Endothelial cell of umbilical vein (primary cell): Measurements from ENCODE around the gene WDHD1. TPM values are rescaled to one million over a fixed set of nuclear protein-coding genes. Genes with fewer than 3 reads are reported as not detected.

Source experiments
- BruUV-seq: library from RNA; stranded (reverse); fragments of 400-500 nt; replicated peaks from 2 replicates; lab custom pipeline; 2021; lab: Mats Ljungman, UMichigan
- CTCF ChIA-PET: fragments of 300-600, 350-600 bp; sonication (Branson Sonifier 250); formaldehyde crosslinking; loops from one replicate; lab custom pipeline; 2021; ENCODE audit warnings: antibody characterized with exemption, inconsistent platforms; lab: Charles Lee
- POLR2A ChIA-PET: fragments of 300-600, 350-600 bp; sonication (Branson Sonifier 250); formaldehyde crosslinking; loops from one replicate; lab custom pipeline; 2021; ENCODE audit warnings: antibody characterized with exemption, inconsistent platforms; lab: Charles Lee
- DNase-seq: peaks from one replicate; pipeline ENCODE4 v3.0.0-alpha.2; 2011; ENCODE audit warnings: low read depth, low spot score
- FAIRE-seq: peaks from 2 replicates; lab custom pipeline; 2011; peaks lifted over from hg19 to GRCh38; lab: Jason Lieb, UNC
- H2AFZ ChIP-seq: 2 replicates; pipeline ENCODE4 v1.6.0; 2012; ENCODE audit warnings: low read depth, low read length, control low read depth, inconsistent platforms
- H3K27ac ChIP-seq: 2 replicates; pipeline ENCODE4 v1.5.1; 2011; ENCODE audit warnings: low read depth, mild to moderate bottlenecking, control low read depth, low read length, moderate library complexity; ENCODE audit not compliant: insufficient read depth
- H3K27me3 ChIP-seq, 2 experiments: 2 replicates each; pipeline versions ENCODE4 v1.6.0 to v1.6.1; 2011; ENCODE audit warnings: low read length in 2 of 2, mixed read lengths in 1 of 2; ENCODE audit not compliant: control insufficient read depth in 2 of 2, insufficient read depth in 2 of 2
- H3K36me3 ChIP-seq, 2 experiments: 2 replicates in 1 of 2; 3 replicates in 1 of 2; pipeline ENCODE4 v1.5.1; 2011; ENCODE audit warnings: low read length in 2 of 2, mild to moderate bottlenecking in 1 of 2, moderate library complexity in 1 of 2; ENCODE audit not compliant: control insufficient read depth in 2 of 2, insufficient read depth in 2 of 2; ENCODE audit errors: extremely low read depth in 1 of 2
- H3K4me1 ChIP-seq: 3 replicates; pipeline ENCODE4 v1.5.1; 2011; ENCODE audit warnings: mild to moderate bottlenecking, low read length; ENCODE audit not compliant: control insufficient read depth, insufficient read depth; ENCODE audit errors: extremely low read depth
- H3K4me2 ChIP-seq: 2 replicates; pipeline ENCODE4 v1.6.1; 2011; ENCODE audit warnings: low read length, control low read depth, mixed read lengths; ENCODE audit not compliant: insufficient read depth
- H3K4me3 ChIP-seq, 3 experiments: fragments of 200-600 bp in 1 of 3; sonication (generic), shearing (Covaris generic) in 1 of 3; replicated peaks in 1 of 3; 2 replicates each; pipeline ENCODE4 v1.5.1; 2011 to 2016; ENCODE audit warnings: control low read depth in 3 of 3, low read length in 3 of 3, mild to moderate bottlenecking in 2 of 3, inconsistent platforms in 1 of 3, low read depth in 1 of 3, moderate library complexity in 1 of 3; ENCODE audit not compliant: insufficient read depth in 1 of 3
- H3K79me2 ChIP-seq: 2 replicates; pipeline ENCODE4 v1.6.0; 2012; ENCODE audit warnings: low read length, inconsistent platforms; ENCODE audit not compliant: control insufficient read depth, insufficient read depth
- H3K9ac ChIP-seq: replicated peaks from 2 replicates; pipeline ENCODE3; 2011; ENCODE audit warnings: low read length, control low read depth; ENCODE audit not compliant: insufficient read depth; ENCODE audit errors: extremely low read depth
- H3K9me1 ChIP-seq: replicated peaks from 3 replicates; pipeline ENCODE4 v1.6.0; 2011; ENCODE audit warnings: mild to moderate bottlenecking, low read length; ENCODE audit not compliant: control insufficient read depth, insufficient read depth; ENCODE audit errors: extremely low read depth
- H3K9me3 ChIP-seq: replicated peaks from 2 replicates; pipeline ENCODE4 v1.5.1; 2012; ENCODE audit warnings: low read length, inconsistent platforms; ENCODE audit not compliant: control insufficient read depth, insufficient read depth
- H4K20me1 ChIP-seq: replicated peaks from 2 replicates; pipeline ENCODE3; 2011; ENCODE audit warnings: mild to moderate bottlenecking, low read length; ENCODE audit not compliant: control insufficient read depth, insufficient read depth; ENCODE audit errors: extremely low read depth
- CTCF ChIP-seq, 2 donors: IDR thresholded peaks; 1 replicate in 1 of 2; 2 replicates in 1 of 2; pipeline ENCODE4 v1.5.1; 2011; ENCODE audit warnings: low read length in 2 of 2, mild to moderate bottlenecking in 2 of 2, moderate library complexity in 2 of 2, control low read depth in 1 of 2, inconsistent platforms in 1 of 2, low read depth in 1 of 2; ENCODE audit not compliant: insufficient read depth in 1 of 2; ENCODE audit errors: extremely low read depth in 1 of 2
- EZH2 ChIP-seq: IDR thresholded peaks from 2 replicates; pipeline ENCODE4 v1.6.1; 2012; ENCODE audit warnings: borderline replicate concordance, low read depth, mild to moderate bottlenecking, moderate library complexity, low read length, inconsistent platforms; ENCODE audit not compliant: severe bottlenecking
- FOS ChIP-seq: IDR thresholded peaks from 2 replicates; pipeline ENCODE4 v1.6.1; 2011; ENCODE audit warnings: mild to moderate bottlenecking, low read length, moderate library complexity, borderline replicate concordance; ENCODE audit not compliant: insufficient read depth
- GATA2 ChIP-seq: IDR thresholded peaks from 2 replicates; pipeline ENCODE4 v1.7.0; 2011; ENCODE audit warnings: low read depth, mild to moderate bottlenecking, moderate library complexity, mixed read lengths, low read length; ENCODE audit not compliant: insufficient read length, insufficient read depth
- JUN ChIP-seq: IDR thresholded peaks from 2 replicates; pipeline ENCODE4 v1.6.1; 2011; ENCODE audit warnings: borderline replicate concordance, low read depth; ENCODE audit not compliant: insufficient read length, insufficient read depth
- MAX ChIP-seq: IDR thresholded peaks from 2 replicates; pipeline ENCODE4 v1.6.1; 2011; ENCODE audit not compliant: insufficient read depth, insufficient read length
- MYC ChIP-seq: IDR thresholded peaks from one replicate; pipeline ENCODE4 v1.6.1; 2011; ENCODE audit warnings: mild to moderate bottlenecking, low read depth, low read length
- POLR2A ChIP-seq: IDR thresholded peaks from 2 replicates; pipeline ENCODE4 v1.6.1; 2012; ENCODE audit warnings: low read depth, mild to moderate bottlenecking, control low read depth, low read length
- POLR2AphosphoS5 ChIP-seq: IDR thresholded peaks from 2 replicates; pipeline ENCODE4 v1.6.1; 2012; ENCODE audit warnings: low read depth, mild to moderate bottlenecking, control low read depth, low read length, moderate library complexity; ENCODE audit not compliant: insufficient read depth
- dilution Hi-C: fragments of 300-500 bp; cut with MboI; formaldehyde crosslinking; loops from one replicate; pipeline ENCODE4 v1.15.0; 2019; ENCODE audit warnings: low sequenced_read_pairs; ENCODE audit not compliant: extremely low pct_ligation_motif_present
- intact Hi-C: fragments of 100-400 bp; cut with micrococcal nuclease; formaldehyde crosslinking; loops from one replicate; pipeline ENCODE4 v1.10.0; 2022
- polyA plus RNA-seq, 4 experiments: library from polyadenylated mRNA; depleted of rRNA in 3 of 4; stranded (reverse) in 3 of 4; unstranded in 1 of 4; fragments of >200 nt; gene quantifications; 2 replicates each; pipeline versions ENCODE4 v1.2.1 to v1.2.3, GENCODE V29; 2011 to 2012; ENCODE audit warnings: missing spikeins in 1 of 4
- total RNA-seq: library from RNA; stranded (reverse); gene quantifications from 2 replicates; pipeline ENCODE4 v1.2.3, GENCODE V29; 2021

The WDHD1 gene
- total and polyA plus RNA-seq, 2 donors (not counting 3 experiments of a cell fraction or from before 2014, with no cell fraction given) = 3.1 to 22.5 TPM

GRCh38 chr14:54979039-54979438 lies 47.9 kb downstream of the WDHD1 start:
- H3K36me3 ChIP-seq = no peaks in the 10 kb centered on the region
- no TSS peak for BruUV-seq
- H3K9ac ChIP-seq = no peak overlapping the region
- no peak overlapping the region for H2AFZ ChIP-seq
- H3K4me1 ChIP-seq = peaks cover 13% of the 10 kb centered on the region
- FAIRE-seq (no peak), DNase-seq (no peak)
- H3K4me2 ChIP-seq = no peak overlapping the region
- no peak overlapping the region for H3K27ac ChIP-seq
- intact Hi-C loops (loop anchor here (5.0 kb wide), 1 partner anchor 77 kb away; the partner anchor contains the start of gene GCH1), dilution Hi-C loops (no loop called here)
- no peak overlapping the region for H3K4me3 ChIP-seq
- H3K9me1 ChIP-seq = no peaks in the 10 kb centered on the region
- no peaks in the 10 kb centered on the region for H3K79me2 ChIP-seq
- no peaks in the 10 kb centered on the region for H4K20me1 ChIP-seq
- no peaks in the 10 kb centered on the region for H3K27me3 ChIP-seq
- CTCF ChIA-PET = interaction anchor here (1.4 kb wide), 1 partner anchor 77 kb away, joined by 3 read pairs; no protein-coding TSS in a partner anchor
- H3K9me3 ChIP-seq = no peaks in the 10 kb centered on the region
- POLR2A ChIA-PET = no interaction called here
- TF ChIP-seq GATA2 = no peak
- no peak for TF ChIP-seq FOS
- no peak for TF ChIP-seq CTCF (IDR thresholded peaks at IDR 0.05; ENCODE audit: extremely low read depth in 1 of 2, insufficient read depth in 1 of 2, low read depth in 1 of 2, low read length in 2 of 2)
- TF ChIP-seq MYC = no peak
- TF ChIP-seq EZH2 = no peak
- no peak for TF ChIP-seq JUN
- no peak for TF ChIP-seq POLR2AphosphoS5
- no peak for TF ChIP-seq MAX
- TF ChIP-seq POLR2A = no peak
